ENCODE measurements around the gene HSD11B1.
A peak's percentile ranks its signal among the peaks of the same experiment; 100 is the strongest.

HSD11B1 gene

GRCh38 chr1:209767096-209767495, 62.5 kb downstream of the HSD11B1 start:
- H3K4me3 ChIP-seq (ENCODE audit: low read depth, low read length), result no peak overlapping the region
- in situ Hi-C loops (cut with HindIII; ENCODE audit: low sequenced_read_pairs), result no loop called here
- TF ChIP-seq CTCF (IDR thresholded peaks at IDR 0.05; ENCODE audit: low read depth, low read length), result no peak
- no peak for DNase-seq (ENCODE audit: low read depth, low spot score)

- in situ Hi-C loops (cut with HindIII; ENCODE audit: low sequenced_read_pairs), result no loop called here
- H3K4me3 ChIP-seq (ENCODE audit: low read depth, low read length), result no peak overlapping the region
- TF ChIP-seq CTCF (IDR thresholded peaks at IDR 0.05; ENCODE audit: low read depth, low read length), result no peak
- DNase-seq (ENCODE audit: low read depth, low spot score), result no peak
Observed at GRCh38 chr1:209767706-209768105, 63.1 kb downstream of the HSD11B1 start.

- no peak for TF ChIP-seq CTCF (IDR thresholded peaks at IDR 0.05; ENCODE audit: low read depth, low read length)
- in situ Hi-C loops (cut with HindIII; ENCODE audit: low sequenced_read_pairs), result no loop called here
- no peak overlapping the region for H3K4me3 ChIP-seq (ENCODE audit: low read depth, low read length)
- DNase-seq (ENCODE audit: low read depth, low spot score), result no peak
Observed at GRCh38 chr1:209768354-209768774, 63.7 kb downstream of the HSD11B1 start.

GRCh38 chr1:209769171-209769904, 64.7 kb downstream of the HSD11B1 start:
- no peak for TF ChIP-seq CTCF (IDR thresholded peaks at IDR 0.05; ENCODE audit: low read depth, low read length)
- in situ Hi-C loops (cut with HindIII; ENCODE audit: low sequenced_read_pairs), result no loop called here
- DNase-seq (ENCODE audit: low read depth, low spot score), result peak; percentile 97
- no peak overlapping the region for H3K4me3 ChIP-seq (ENCODE audit: low read depth, low read length)

GRCh38 chr1:209769971-209770370, 65.3 kb downstream of the HSD11B1 start:
- no peak overlapping the region for H3K4me3 ChIP-seq (ENCODE audit: low read depth, low read length)
- DNase-seq (ENCODE audit: low read depth, low spot score), result peak; percentile 40
- TF ChIP-seq CTCF (IDR thresholded peaks at IDR 0.05; ENCODE audit: low read depth, low read length), result no peak
- in situ Hi-C loops (cut with HindIII; ENCODE audit: low sequenced_read_pairs), result no loop called here

GRCh38 chr1:209770636-209771415, 66.2 kb downstream of the HSD11B1 start:
- no peak overlapping the region for H3K4me3 ChIP-seq (ENCODE audit: low read depth, low read length)
- no peak for DNase-seq (ENCODE audit: low read depth, low spot score)
- no peak for TF ChIP-seq CTCF (IDR thresholded peaks at IDR 0.05; ENCODE audit: low read depth, low read length)
- in situ Hi-C loops (cut with HindIII; ENCODE audit: low sequenced_read_pairs), result no loop called here

All from astrocyte of the spinal cord (primary cell).